CD4-positive, alpha-beta T cell (primary cell): ENCODE measurements around the gene DNAJC7. TPM values are rescaled to one million over a fixed set of nuclear protein-coding genes. Genes with fewer than 3 reads are reported as not detected.

Experiments used
- ATAC-seq: fragments of 200-7000 bp; cut with Tn5 transposase; one replicate; pipeline ENCODE4 v1.10.0; 2022; ENCODE audit warnings: mild to moderate bottlenecking; ENCODE audit not compliant: poor library complexity
- CTCF ChIA-PET: fragments of 350-600 bp; sonication (Branson Sonifier 250); formaldehyde crosslinking; loops from one replicate; lab custom pipeline; 2021; ENCODE audit warnings: antibody characterized with exemption, inconsistent platforms; lab: Charles Lee
- POLR2A ChIA-PET: fragments of 350-600 bp; sonication (Branson Sonifier 250); formaldehyde crosslinking; loops from one replicate; lab custom pipeline; 2021; ENCODE audit warnings: antibody characterized with exemption, inconsistent platforms; lab: Charles Lee
- DNase-seq, 14 experiments: peaks; one replicate each; pipeline ENCODE4 v3.0.0-alpha.2; 2013 to 2020; ENCODE audit warnings: mixed read lengths in 2 of 14
- H3K27ac ChIP-seq, 2 donors: one replicate each; pipeline versions ENCODE4 v1.5.1 to v1.7.0; 2013; ENCODE audit warnings: low read length in 2 of 2, low read depth in 1 of 2, mild to moderate bottlenecking in 1 of 2
- H3K27me3 ChIP-seq, 2 experiments: 1 replicate in 1 of 2; 2 replicates in 1 of 2; pipeline versions ENCODE4 v1.6.1 to v1.7.0; 2013; ENCODE audit warnings: low read length in 2 of 2, control low read depth in 1 of 2, mild to moderate bottlenecking in 1 of 2, moderate library complexity in 1 of 2; ENCODE audit not compliant: insufficient read depth in 2 of 2, control insufficient read depth in 1 of 2
- H3K36me3 ChIP-seq: one replicate; pipeline ENCODE4 v1.6.1; 2013; ENCODE audit warnings: low read length, control low read depth; ENCODE audit not compliant: insufficient read depth
- H3K4me1 ChIP-seq: one replicate; pipeline ENCODE4 v1.6.1; 2013; ENCODE audit warnings: low read length, control low read depth; ENCODE audit not compliant: insufficient read depth
- H3K4me3 ChIP-seq: one replicate; pipeline ENCODE4 v1.5.1; 2013; ENCODE audit warnings: mild to moderate bottlenecking, low read length, moderate library complexity
- H3K9me3 ChIP-seq, 2 experiments: 1 replicate in 1 of 2; 2 replicates in 1 of 2; pipeline versions ENCODE4 v1.6.1 to v1.7.0; 2013; ENCODE audit warnings: low read length in 2 of 2, mild to moderate bottlenecking in 2 of 2, control low read depth in 1 of 2, moderate library complexity in 1 of 2; ENCODE audit not compliant: control insufficient read depth in 1 of 2, insufficient read depth in 1 of 2
- H3K27ac Mint-ChIP-seq: one replicate; pipeline ENCODE4 v1.8.0; 2020; ENCODE audit warnings: mixed read lengths
- H3K27me3 Mint-ChIP-seq: one replicate; pipeline ENCODE4 v1.8.0; 2021; ENCODE audit warnings: mixed read lengths
- H3K36me3 Mint-ChIP-seq: one replicate; pipeline ENCODE4 v1.8.0; 2021; ENCODE audit warnings: low read depth, mixed read lengths
- H3K4me1 Mint-ChIP-seq: one replicate; pipeline ENCODE4 v1.8.0; 2021; ENCODE audit warnings: low read depth, mixed read lengths
- H3K4me3 Mint-ChIP-seq: one replicate; pipeline ENCODE4 v1.8.0; 2020; ENCODE audit warnings: mild to moderate bottlenecking, mixed read lengths
- H3K9me3 Mint-ChIP-seq: one replicate; pipeline ENCODE4 v1.8.0; 2020; ENCODE audit warnings: mixed read lengths
- CTCF ChIP-seq: fragments of 200-600 bp; IDR thresholded peaks from one replicate; pipeline ENCODE4 v1.8.0; 2022; ENCODE audit warnings: antibody characterized with exemption, mild to moderate bottlenecking
- intact Hi-C, 2 experiments: fragments of 100-400 bp; cut with DNase I in 1 of 2; cut with micrococcal nuclease in 1 of 2; formaldehyde crosslinking; loops; one replicate each; pipeline versions ENCODE4 v1.15.1 to v1.9.0; 2023 to 2025; cut with DNase I, micrococcal nuclease
- total RNA-seq, 174 experiments: library from RNA in 2 of 174; stranded (reverse) in 2 of 174; gene quantifications; one replicate each; pipeline ENCODE4 v1.2.3 and lab custom pipeline; 2021 to 2026

Gene DNAJC7
- total RNA-seq, 2 experiments from 2014 or later = 117 to 140 TPM

DNA sequence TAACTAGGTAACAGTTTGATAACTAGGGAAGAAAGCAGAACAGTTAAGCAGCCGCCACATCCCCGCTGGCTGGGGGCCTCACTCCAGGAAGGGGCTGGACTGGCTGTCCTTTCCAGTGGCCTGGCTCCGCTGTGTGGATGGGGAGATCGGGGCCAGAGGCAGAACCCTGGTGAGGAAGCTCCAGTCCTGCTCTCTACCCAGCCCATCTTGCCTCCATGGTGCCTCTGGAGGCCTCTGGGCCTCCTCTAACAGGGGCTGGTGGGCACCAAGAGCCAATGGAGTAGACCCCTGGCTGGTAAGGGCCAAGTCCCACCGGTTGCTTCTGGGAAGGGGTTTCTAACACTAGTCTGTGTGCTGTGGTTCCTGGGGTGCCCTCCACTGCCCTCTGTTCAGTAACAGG is 42.6 kb downstream of the DNAJC7 start:
- Mint-ChIP-seq H3K27me3 (no peaks in the 10 kb centered on the region), H3K36me3 (peaks cover 78% of the 10 kb centered on the region), H3K27ac (peak overlapping the region; percentile 14), H3K9me3 (no peaks in the 10 kb centered on the region), H3K4me1 (peaks cover 14% of the 10 kb centered on the region), H3K4me3 (no peak overlapping the region)
- TF ChIP-seq CTCF = no peak
- peaks cover 75% of the 10 kb centered on the region for H3K36me3 ChIP-seq
- no peaks in the 10 kb centered on the region for H3K27me3 ChIP-seq
- no peaks in the 10 kb centered on the region for H3K9me3 ChIP-seq
- intact Hi-C loops = no loop called here
- H3K27ac ChIP-seq = no peak overlapping the region
- H3K4me3 ChIP-seq = no peak overlapping the region
- DNase-seq = no peak
- peaks cover 10% of the 10 kb centered on the region for H3K4me1 ChIP-seq
- CTCF ChIA-PET = no interaction called here
- POLR2A ChIA-PET = no interaction called here
- ATAC-seq = no peak

DNA sequence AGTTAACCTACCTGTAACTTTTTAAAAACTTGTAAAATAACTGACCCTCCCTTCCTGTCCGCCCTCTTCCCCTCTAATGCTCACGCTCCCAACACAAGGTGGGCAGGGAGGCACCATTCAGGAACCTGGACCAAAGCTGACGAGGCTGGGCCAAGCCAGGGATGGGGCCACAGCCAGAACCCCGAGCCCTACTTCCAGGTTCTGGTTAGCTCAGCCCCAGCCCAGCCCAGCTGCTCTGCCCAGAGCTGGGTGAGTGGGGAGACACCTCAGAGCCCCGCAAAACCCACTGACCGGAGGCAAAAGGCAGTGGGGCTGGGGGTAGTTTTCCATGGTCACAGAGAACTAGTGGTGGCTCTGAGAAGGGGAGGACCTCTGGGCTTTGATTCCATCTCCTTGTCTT is 43.2 kb downstream of the DNAJC7 start:
- H3K9me3 Mint-ChIP-seq = no peaks in the 10 kb centered on the region
- CTCF ChIA-PET = no interaction called here
- ATAC-seq = no peak
- no peak overlapping the region for H3K27ac ChIP-seq
- peaks cover 20% of the 10 kb centered on the region for H3K4me1 Mint-ChIP-seq
- TF ChIP-seq CTCF = no peak
- no peak overlapping the region for H3K4me3 Mint-ChIP-seq
- H3K27ac Mint-ChIP-seq = peak overlapping the region; percentile 14
- POLR2A ChIA-PET = no interaction called here
- no peaks in the 10 kb centered on the region for H3K27me3 Mint-ChIP-seq
- H3K4me1 ChIP-seq = peaks cover 10% of the 10 kb centered on the region
- DNase-seq = no peak
- H3K27me3 ChIP-seq = no peaks in the 10 kb centered on the region
- no peaks in the 10 kb centered on the region for H3K9me3 ChIP-seq
- intact Hi-C loops = no loop called here
- no peak overlapping the region for H3K4me3 ChIP-seq
- H3K36me3 Mint-ChIP-seq = peaks cover 82% of the 10 kb centered on the region
- H3K36me3 ChIP-seq = peaks cover 77% of the 10 kb centered on the region

GRCh38 chr17:41973408-41973811 is 43.8 kb downstream of the DNAJC7 start:
- Histone ChIP-seq H3K4me3 (no peak overlapping the region), H3K4me1 (peaks cover 15% of the 10 kb centered on the region), H3K27me3 (no peaks in the 10 kb centered on the region), H3K36me3 (peaks cover 77% of the 10 kb centered on the region), H3K9me3 (no peaks in the 10 kb centered on the region), H3K27ac (no peak overlapping the region)
- peaks cover 81% of the 10 kb centered on the region for H3K36me3 Mint-ChIP-seq
- H3K4me1 Mint-ChIP-seq = peaks cover 20% of the 10 kb centered on the region
- ATAC-seq = no peak
- intact Hi-C loops = no loop called here
- H3K4me3 Mint-ChIP-seq = no peak overlapping the region
- POLR2A ChIA-PET = no interaction called here
- no peak for DNase-seq
- no peaks in the 10 kb centered on the region for H3K27me3 Mint-ChIP-seq
- no peak for TF ChIP-seq CTCF
- peak overlapping the region; percentile 9 for H3K27ac Mint-ChIP-seq
- H3K9me3 Mint-ChIP-seq = no peaks in the 10 kb centered on the region
- CTCF ChIA-PET = no interaction called here
